Measurements from ENCODE around the gene LGALS3. TPM values are rescaled to one million over a fixed set of nuclear protein-coding genes. Genes with fewer than 3 reads are reported as not detected.

The LGALS3 gene
- total RNA-seq, 1 donor from 2014 or later = 90.8 TPM

DNA sequence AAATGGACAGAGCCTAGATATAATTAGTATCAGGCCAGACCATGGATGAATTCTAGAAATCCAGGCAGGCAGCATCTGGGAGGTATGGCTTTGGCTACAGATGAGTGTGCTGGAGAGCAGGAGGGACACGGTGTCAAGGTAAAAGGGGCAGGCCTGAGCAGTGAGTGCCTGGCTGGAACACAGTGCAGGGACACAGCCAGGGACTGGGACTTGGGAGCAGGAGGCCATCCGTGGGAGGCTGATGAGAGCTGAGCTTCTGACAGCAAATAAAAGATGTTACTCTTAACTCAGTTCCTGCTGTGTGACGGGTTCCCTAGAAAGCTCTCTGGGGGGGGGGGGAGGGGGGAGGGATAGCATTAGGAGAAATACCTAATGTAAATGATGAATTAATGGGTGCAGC, 13.6 kb upstream of the LGALS3 start:
- no peak overlapping the region for H3K4me3 Mint-ChIP-seq (ENCODE audit: unreplicated experiment)
- no peaks in the 10 kb centered on the region for H3K36me3 Mint-ChIP-seq (ENCODE audit: unreplicated experiment)
- H3K4me1 Mint-ChIP-seq (ENCODE audit: unreplicated experiment) = peaks cover 23% of the 10 kb centered on the region
- H3K27me3 Mint-ChIP-seq (ENCODE audit: unreplicated experiment) = no peaks in the 10 kb centered on the region
- TF ChIP-seq, protein P1, sequence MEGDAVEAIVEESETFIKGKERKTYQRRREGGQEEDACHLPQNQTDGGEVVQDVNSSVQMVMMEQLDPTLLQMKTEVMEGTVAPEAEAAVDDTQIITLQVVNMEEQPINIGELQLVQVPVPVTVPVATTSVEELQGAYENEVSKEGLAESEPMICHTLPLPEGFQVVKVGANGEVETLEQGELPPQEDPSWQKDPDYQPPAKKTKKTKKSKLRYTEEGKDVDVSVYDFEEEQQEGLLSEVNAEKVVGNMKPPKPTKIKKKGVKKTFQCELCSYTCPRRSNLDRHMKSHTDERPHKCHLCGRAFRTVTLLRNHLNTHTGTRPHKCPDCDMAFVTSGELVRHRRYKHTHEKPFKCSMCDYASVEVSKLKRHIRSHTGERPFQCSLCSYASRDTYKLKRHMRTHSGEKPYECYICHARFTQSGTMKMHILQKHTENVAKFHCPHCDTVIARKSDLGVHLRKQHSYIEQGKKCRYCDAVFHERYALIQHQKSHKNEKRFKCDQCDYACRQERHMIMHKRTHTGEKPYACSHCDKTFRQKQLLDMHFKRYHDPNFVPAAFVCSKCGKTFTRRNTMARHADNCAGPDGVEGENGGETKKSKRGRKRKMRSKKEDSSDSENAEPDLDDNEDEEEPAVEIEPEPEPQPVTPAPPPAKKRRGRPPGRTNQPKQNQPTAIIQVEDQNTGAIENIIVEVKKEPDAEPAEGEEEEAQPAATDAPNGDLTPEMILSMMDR (IDR thresholded peaks at IDR 0.05) = no peak
- H3K9me3 Mint-ChIP-seq (ENCODE audit: unreplicated experiment) = no peaks in the 10 kb centered on the region
- no peak overlapping the region for H3K27ac Mint-ChIP-seq (ENCODE audit: unreplicated experiment)
- DNase-seq (ENCODE audit: extremely low spot score, unreplicated experiment) = no peak

DNA sequence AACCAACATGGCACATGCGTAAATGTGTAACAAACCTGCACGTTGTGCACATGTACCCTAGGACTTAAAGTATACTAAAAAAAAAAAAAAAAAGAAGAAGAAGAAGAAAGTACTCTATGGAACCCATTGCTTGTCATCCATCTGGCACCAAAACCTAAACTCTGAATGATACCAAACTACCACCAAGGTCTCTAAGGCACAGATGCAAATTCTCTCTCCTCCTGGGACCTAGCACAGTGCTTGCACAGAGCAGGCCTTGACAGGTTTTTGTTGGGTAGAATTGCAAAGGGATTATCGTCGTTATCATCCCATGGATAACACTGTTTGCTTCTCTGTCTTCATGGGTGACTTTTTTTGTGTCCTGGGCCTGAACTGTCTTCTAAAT, 13.2 kb upstream of the LGALS3 start:
- no peaks in the 10 kb centered on the region for H3K27me3 Mint-ChIP-seq (ENCODE audit: unreplicated experiment)
- peaks cover 24% of the 10 kb centered on the region for H3K4me1 Mint-ChIP-seq (ENCODE audit: unreplicated experiment)
- no peak for DNase-seq (ENCODE audit: extremely low spot score, unreplicated experiment)
- no peaks in the 10 kb centered on the region for H3K36me3 Mint-ChIP-seq (ENCODE audit: unreplicated experiment)
- no peaks in the 10 kb centered on the region for H3K9me3 Mint-ChIP-seq (ENCODE audit: unreplicated experiment)
- no peak overlapping the region for H3K27ac Mint-ChIP-seq (ENCODE audit: unreplicated experiment)
- H3K4me3 Mint-ChIP-seq (ENCODE audit: unreplicated experiment) = no peak overlapping the region
- TF ChIP-seq, protein P1 (IDR thresholded peaks at IDR 0.05) = no peak

DNA sequence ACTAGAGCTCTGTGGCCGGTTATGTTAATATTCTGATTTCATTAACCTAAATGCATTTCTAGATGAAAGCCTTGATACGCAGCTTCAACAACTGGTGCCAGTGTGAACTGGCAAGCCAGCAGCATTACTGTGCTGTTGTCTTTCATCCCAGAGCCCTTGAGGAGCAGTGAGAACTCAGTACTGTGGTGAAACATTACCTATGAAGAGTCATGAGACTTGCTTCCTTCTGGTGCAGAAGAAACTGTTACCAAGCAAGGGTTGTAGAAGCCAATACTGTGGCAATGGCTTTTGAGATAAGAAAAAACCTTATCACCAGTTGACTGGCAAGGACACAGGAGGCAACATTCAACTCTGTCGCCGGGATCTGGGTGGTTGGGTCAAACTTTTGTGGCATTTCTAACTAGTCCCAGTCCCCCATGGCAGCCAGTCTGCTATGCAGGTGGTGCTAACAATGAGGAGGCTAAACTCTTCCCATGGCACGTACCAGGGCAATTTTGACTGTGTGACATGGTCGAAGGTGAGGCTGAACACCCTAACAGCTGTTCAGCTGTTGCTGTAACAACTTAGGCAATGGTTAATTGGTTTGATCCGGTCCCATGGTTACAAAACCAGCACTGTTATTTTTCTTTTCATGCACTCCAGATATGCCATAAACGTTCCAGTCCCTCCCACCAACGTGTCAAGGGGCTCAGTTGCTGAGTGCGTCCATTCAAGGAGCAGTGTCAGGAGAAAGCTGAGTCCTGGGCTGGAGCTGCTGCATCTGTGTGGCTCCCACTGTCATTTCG, 12.6 kb upstream of the LGALS3 start:
- Mint-ChIP-seq H3K27ac (ENCODE audit: unreplicated experiment) (no peak overlapping the region), H3K36me3 (ENCODE audit: unreplicated experiment) (no peaks in the 10 kb centered on the region), H3K4me1 (ENCODE audit: unreplicated experiment) (peaks cover 26% of the 10 kb centered on the region), H3K27me3 (ENCODE audit: unreplicated experiment) (no peaks in the 10 kb centered on the region), H3K4me3 (ENCODE audit: unreplicated experiment) (no peak overlapping the region), H3K9me3 (ENCODE audit: unreplicated experiment) (no peaks in the 10 kb centered on the region)
- no peak for DNase-seq (ENCODE audit: extremely low spot score, unreplicated experiment)
- TF ChIP-seq, protein P1 (IDR thresholded peaks at IDR 0.05) = no peak

DNA sequence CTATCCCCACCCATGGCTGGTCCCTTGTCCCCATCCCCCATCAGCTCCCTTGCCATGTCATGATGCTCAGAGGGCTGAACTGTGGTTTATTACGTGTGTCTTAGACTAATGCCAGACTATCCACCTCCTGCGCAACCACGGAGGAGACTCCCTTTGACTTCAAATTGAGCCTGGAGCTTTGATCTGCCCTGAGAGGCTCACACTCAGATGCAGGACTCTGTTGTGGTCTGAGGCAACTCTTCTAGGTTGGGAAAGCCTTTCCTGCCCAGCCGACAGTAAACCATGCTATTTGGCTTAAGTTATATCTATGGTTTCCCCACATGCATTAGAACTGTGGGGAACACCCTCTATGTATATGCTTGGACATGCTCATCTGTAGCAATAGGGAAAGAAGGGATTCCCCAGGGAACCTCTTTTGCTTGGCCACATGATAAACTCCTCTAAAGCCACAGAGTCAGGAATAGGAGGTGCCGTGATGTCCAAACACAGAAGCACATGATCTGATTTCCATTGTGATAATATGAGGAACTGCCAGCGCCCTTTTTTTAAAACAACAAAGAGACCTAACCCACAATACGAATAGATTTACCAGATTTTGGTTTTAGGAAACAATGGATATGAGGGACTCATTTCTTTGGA, 11.1 kb upstream of the LGALS3 start:
- no peak for DNase-seq (ENCODE audit: extremely low spot score, unreplicated experiment)
- Mint-ChIP-seq H3K4me3 (ENCODE audit: unreplicated experiment) (no peak overlapping the region), H3K4me1 (ENCODE audit: unreplicated experiment) (peaks cover 35% of the 10 kb centered on the region), H3K27me3 (ENCODE audit: unreplicated experiment) (no peaks in the 10 kb centered on the region), H3K36me3 (ENCODE audit: unreplicated experiment) (no peaks in the 10 kb centered on the region), H3K27ac (ENCODE audit: unreplicated experiment) (peak overlapping the region; percentile 69), H3K9me3 (ENCODE audit: unreplicated experiment) (no peaks in the 10 kb centered on the region)
- TF ChIP-seq, protein P1 (IDR thresholded peaks at IDR 0.05) = no peak

DNA sequence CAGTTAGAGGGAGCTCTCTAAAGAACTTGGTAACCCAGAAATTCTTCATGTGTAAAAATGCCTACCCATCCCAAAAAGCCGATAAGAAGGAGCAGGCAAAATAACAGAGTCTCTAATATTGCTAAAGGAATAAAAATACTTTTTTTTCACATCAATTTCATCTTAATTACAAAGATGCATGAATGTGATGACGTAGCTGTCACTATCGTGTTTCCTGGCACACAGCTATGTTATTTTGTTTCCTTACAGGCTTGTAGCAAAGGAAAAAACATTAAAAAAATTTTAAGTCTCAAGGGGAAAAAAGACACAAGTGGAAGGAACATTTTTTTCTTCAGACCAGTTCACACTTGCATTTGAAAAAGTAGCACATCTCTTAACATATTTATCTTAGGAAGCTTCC, 10.3 kb upstream of the LGALS3 start:
- H3K4me3 Mint-ChIP-seq (ENCODE audit: unreplicated experiment) = no peak overlapping the region
- peak overlapping the region; percentile 69 for H3K27ac Mint-ChIP-seq (ENCODE audit: unreplicated experiment)
- DNase-seq (ENCODE audit: extremely low spot score, unreplicated experiment) = no peak
- peaks cover 41% of the 10 kb centered on the region for H3K4me1 Mint-ChIP-seq (ENCODE audit: unreplicated experiment)
- TF ChIP-seq, protein P1 (IDR thresholded peaks at IDR 0.05) = no peak
- H3K9me3 Mint-ChIP-seq (ENCODE audit: unreplicated experiment) = no peaks in the 10 kb centered on the region
- no peaks in the 10 kb centered on the region for H3K27me3 Mint-ChIP-seq (ENCODE audit: unreplicated experiment)
- H3K36me3 Mint-ChIP-seq (ENCODE audit: unreplicated experiment) = no peaks in the 10 kb centered on the region
